NCI-H82 (cell line): Measurements from ENCODE around the gene HLA-DQB1.
"Not testable (repeated sequence)": the region's sequence is repeated elsewhere in the genome, so short reads cannot be mapped to it uniquely, and the experiment has no call there.

Source experiments
- DNase-seq: peaks from one replicate; lab custom pipeline; 2025; lab: John Stamatoyannopoulos, UW

HLA-DQB1 gene

DNA sequence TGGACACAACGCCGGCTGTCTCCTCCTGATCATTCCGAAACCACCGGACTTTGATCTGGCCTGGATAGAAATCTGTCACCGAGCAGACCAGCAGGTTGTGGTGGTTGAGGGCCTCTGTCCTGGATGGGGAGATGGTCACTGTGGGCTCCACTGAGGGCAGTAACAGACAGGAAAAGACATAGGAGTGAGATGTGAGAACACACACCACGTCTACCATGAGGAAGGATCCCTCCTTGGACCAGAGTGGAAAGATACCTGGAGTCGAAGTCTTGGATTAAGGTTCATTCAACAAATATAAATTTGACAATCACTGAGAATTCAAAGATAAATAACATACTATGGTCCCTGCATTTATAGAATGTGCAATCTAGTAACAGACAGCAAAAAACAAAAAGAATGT is 4.4 kb downstream of the HLA-DQB1 start:
- no peak for DNase-seq

DNA sequence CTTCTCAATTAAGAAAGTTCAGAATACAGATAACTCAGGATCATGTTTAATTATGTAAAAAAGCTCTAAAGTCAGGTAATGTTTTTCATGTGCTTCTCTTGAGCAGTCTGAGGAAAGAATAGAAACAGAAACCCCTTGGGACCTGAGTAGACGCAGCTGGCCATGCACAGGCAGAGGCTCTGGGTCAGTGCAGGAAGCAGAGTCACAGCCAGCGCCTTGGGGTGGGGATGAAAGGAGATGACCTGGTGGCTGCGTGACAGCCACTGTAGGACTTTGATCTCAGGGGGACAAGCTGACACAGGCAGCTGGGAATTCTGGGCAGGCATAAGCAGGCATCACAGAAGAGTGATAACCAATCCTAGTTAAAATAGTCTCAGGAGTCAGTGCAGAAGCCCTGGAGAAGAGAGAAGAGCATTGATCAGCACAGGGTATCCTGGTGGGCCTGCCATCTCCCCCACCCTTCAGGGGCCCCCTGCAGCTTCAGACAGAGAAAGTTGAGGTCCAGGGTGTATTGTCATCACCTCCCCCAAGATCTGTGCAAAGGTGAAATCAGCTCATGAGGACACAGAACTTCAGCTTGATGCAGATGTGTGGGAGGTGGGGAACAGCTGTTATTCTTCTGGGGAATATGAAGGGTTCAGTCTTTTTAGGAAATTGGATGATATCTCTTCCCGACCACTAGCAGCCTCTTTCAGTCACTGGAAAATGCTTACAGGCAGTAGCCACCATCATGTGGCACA is 6.4 kb downstream of the HLA-DQB1 start:
- DNase-seq, result no peak

DNA sequence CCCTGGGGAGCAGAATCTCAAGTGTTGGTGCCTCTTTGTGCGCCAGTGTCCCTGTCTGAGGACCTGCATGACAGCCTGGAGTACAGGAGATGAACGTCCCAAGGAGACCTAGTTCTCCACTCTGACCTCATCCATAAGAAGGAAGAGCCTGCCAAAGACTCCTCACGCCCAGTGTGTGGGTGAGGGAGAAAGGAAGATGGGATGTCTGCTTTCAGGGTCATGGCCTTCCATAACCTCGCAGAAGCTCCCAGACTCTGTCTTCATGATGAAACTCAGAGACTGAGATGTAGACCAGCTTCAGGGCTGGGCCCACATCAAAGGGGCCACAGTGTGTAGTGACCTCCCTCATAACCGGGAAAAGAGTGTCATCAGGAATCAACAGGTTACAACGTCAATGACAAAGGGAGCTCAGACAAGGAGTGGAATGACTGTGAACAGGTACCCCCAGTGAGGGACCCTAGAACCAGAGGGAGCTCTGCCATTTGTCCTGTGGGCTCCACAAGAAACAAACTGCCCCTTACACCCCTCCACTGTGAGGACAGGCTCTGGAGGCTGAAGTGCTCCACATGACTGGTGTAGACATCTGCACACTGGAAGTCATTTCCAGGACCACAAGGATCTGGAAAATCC is 8.1 kb downstream of the HLA-DQB1 start:
- no peak for DNase-seq

DNA sequence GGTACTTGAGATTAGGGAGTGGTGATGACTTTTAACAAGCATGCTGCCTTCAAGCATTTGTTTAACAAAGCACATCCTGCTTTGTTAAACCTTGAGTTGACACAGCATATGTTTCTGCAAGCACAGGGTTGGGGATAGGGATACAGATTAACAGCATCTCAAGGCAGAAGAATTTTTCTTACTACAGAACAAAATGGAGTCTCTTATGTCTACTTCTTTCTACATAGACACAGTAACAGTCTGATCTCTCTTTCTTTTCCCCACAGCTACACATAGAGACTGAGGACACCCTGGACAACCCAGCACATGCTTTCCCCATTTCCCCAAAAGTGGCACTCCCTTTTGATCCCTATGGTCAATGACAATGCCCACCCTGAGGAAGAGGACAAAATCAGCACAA is 8.6 kb downstream of the HLA-DQB1 start:
- DNase-seq, result not testable (repeated sequence)

DNA sequence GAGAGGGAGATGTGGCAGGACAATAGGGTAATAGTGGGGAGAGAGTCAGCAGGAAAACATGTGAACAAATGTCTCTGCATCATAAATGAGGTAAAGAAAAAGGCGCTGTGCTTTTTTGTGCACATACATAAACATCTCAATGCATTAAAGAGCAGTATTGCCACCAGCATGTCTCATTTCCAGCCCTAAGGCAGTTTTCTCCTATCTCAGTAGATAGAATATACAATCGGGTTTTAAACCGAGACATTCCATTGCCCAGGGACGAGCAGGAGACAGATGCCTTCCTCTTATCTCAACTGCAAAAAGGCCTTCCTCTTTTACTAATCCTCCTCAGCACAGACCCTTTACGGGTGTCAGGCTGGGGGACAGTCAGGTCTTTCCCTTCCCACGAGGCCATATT is 9.1 kb downstream of the HLA-DQB1 start:
- not testable (repeated sequence) for DNase-seq

DNA sequence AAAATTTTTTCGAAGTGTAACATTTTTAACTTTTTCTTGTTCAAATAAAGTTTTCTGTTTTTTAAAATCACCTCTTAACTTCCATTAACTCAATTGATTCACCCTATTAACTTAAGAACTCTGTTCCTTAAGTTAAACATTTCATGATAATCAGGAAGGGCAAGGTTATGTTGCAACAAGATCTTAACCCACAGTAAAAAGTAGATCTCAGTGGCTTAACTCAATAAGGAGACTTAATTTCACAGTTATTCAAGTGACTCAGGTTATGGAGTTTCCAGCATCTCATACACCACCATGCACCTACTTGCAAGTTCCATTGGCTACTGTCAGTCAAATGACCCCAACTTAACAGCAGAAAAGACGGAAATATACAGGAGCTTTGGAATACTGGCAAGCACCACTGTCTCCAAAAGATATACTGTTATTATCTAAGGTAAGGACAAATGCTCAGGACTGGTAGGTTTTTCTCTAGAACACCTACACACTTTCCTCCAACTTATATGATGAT is 11.2 kb downstream of the HLA-DQB1 start:
- no peak for DNase-seq

DNA sequence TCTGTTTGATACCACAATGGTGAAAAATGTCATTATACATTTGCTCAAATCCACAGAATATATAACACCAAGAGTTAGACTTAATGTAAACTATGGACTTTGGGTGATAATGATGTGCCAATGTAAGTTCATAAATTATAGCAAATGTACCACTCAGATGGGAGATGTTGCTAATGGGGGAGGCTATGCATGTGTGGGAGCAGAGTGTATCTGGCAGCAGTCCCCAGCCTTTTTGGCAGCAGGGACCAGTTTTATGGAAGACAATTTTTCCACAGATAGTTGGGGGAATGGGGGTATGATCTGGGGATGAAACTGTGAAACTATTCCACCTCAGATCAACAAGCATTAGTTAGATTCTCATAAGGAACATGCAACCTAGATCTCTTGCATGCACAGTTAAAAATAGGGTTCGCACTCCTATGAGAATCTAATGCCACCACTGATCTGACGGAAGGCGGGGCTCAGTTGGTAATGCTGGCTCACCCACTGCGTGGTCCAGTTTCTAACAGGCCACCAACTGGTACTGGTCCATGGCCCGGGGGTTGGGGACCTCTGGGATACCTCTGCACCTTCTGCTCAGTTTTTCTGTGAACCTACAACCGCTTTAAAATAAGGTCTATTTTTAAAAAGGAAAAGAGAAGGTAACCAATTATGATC is 21.3 kb downstream of the HLA-DQB1 start:
- DNase-seq, result no peak

DNA sequence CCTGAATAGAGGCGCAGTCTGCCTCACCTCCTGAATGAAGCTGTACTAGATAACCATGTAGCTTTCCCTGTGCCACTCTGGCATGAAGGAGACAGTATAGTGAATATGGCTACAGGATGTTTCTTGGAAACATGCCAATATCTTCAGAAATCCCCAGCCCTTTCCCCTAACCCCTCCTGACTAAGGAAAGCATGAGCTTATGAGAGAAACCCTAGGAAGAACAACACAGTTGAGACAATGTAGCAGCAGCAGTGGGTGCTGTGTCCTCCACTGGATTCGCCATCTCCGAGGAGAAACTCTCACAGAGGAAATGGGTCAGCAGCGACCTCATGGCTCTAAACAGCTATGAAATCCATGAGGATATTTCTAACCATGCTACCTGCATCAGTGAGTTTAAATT is 22.6 kb downstream of the HLA-DQB1 start:
- DNase-seq, result no peak

DNA sequence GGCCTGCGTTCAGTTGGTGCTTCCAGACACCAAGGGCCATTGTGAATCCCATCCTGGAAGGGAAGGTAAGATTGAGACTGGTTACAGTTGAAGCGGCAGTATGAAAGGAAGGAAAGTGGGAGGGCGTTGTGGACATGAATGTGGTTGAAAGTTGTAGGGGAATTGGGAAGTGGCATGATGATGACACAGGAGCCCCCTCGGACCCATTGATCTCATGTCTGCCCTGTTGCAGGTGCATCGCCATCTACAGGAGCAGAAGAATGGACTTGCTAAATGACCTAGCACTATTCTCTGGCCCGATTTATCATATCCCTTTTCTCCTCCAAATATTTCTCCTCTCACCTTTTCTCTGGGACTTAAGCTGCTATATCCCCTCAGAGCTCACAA is 23.7 kb downstream of the HLA-DQB1 start:
- no peak for DNase-seq

DNA sequence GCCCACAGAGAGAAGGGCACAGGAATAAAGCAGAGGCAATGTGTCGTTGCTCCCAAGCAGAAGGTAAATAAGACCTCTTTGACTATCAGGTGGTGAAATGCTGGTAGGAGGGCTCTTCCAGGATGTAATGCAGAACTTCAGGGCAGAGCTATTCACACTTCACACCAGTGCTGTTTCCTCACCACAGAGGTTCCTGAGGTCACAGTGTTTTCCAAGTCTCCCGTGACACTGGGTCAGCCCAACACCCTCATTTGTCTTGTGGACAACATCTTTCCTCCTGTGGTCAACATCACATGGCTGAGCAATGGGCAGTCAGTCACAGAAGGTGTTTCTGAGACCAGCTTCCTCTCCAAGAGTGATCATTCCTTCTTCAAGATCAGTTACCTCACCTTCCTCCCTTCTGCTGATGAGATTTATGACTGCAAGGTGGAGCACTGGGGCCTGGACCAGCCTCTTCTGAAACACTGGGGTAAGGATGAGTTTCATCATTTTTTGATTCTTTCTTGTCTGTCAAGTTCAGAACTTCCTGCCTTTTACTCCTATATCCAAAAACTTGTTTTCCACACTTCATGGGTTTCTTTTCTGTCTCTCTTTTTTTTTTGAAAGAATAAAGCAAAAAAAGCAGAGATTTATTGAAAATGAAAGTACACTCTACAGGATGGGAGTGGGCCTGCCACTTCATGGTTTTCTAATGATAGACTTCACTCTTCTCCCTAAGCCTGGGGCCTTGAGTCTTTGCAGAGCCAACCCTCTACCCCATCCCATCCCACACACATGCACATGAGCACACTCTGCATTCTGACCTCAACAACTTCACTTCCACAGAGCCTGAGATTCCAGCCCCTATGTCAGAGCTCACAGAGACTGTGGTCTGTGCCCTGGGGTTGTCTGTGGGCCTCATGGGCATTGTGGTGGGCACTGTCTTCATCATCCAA is 24.4 kb downstream of the HLA-DQB1 start:
- not testable (repeated sequence) for DNase-seq

DNA sequence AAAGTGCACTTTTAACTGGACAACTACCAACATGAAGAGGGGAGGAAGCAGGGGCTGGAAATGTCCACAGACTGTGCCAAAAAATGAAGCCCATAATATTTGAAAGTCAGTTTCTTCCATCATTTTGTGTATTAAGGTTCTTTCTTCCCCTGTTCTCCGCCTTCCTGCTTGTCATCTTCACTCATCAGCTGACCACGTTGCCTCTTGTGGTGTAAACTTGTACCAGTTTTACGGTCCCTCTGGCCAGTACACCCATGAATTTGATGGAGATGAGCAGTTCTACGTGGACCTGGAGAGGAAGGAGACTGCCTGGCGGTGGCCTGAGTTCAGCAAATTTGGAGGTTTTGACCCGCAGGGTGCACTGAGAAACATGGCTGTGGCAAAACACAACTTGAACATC is 25.3 kb downstream of the HLA-DQB1 start:
- DNase-seq, result no peak

DNA sequence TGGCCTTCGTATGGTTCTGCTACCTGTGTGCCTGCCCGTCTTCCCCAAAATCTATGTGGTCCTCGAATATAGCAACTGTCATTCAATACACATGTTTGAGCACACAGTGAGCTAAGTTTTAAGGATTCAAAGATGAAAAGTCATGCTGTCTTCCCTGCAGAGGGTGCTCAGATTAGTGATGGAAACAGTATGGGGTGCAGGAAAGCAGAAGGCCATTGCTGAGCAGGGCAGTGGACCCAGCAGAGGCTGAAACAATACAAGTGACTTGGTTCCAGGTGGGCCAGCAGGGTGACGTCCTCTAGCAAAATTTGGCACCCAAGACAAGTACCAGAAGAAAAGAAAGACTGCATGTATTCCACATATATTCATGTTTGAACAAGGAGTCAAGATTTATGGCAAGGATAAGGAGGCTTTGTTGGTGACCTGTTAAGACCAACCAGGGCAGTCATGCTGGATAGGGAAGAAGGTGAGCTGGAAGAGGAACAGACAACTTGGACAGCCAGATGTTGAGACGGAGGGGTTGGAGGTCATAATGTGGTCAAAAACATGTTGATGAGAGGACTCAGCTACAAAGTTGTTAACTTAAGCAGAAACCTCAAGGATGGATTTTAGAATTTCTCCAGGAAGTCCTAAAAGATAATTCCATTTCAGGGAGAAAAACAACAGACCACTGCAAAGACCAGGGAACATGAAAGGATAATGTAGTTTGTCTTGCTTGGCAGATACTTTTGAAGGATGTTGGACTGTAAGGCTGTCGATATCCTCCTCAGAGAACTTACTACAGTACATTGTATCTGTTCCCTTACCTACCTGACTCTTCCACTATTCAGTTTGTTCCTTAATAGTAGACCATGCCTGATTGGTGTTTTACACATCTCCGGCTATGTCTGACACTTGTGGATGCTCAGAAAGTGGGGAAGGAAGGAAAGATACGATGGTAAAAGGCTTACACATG is 26.7 kb downstream of the HLA-DQB1 start:
- no peak for DNase-seq

DNA sequence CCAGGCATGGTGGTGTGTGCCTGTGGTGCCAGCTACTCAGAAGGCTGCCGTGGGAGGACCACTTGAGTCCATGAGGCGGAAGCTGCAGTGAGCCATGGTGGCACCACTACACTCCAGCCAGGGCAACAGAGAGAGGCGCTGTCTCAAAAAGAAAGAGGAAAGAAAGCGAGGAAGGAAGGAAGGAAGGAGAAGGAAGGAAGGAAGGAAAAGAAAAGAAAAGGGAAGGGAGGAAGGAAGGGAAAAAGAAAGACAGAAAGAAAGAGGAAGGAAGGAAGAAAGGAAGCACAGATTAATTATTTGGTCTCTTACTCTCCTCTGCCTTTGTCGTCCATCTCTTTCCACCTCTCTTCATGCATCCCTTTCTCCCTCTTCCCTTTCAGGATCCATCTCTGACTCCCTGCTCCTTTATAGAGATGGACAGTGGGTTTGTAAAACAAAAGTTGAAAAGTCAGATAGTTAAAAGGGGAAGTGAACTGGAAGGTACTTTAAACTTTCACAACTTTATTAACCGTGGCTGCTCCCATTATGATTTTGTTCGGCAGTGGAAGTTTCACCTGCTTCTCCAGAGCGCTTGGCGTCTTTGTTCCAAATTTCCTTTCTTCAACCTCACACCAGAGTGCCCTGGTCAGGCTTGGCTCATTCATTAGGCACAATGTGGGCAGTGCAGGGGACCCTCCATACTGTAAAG is 27.8 kb downstream of the HLA-DQB1 start:
- DNase-seq, result no peak

DNA sequence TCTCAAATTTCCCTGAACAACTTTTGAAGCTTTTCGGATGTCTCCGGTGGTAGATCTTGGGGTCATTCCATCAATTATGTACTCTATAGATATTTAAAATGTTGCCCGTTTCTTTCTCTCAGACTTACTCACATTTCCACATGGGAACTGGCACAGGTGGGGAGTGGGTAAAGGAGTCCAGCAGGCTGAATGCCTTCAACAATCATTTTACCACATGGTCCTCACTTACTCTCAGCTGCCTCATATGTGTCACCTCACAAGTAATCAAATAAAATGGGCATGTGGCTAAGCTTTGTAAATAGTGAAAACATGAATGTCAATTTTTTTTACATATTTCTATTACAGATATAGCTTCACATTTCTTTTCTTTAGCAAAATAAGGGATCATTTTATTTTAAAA is 28.6 kb downstream of the HLA-DQB1 start:
- DNase-seq, result no peak

DNA sequence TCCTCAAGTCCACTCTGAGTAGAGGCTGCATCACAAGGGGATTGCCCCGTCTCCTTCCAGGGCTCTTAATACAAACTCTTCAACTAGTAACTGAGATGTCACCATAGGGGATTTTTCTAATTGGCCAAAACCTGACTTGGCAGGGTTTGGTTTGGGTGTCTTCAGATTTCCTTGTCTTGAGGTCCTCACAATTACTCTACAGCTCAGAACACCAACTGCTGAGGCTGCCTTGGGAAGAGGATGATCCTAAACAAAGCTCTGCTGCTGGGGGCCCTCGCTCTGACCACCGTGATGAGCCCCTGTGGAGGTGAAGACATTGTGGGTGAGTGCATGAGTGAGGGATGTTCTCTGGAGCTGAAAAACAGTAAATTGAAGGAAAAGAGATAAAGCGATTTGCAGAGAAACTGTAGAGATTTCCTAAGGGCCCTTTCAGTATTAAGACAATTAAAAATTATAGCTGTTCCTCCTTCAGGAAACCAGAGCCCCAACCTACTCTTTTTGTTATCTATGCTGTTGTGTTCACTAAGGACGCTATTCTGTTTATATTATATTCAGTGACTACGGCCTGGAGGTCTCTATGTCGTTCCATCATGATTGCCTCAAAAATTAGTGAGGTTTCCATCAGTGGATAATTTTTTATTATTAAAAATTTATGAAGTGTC is 29.1 kb downstream of the HLA-DQB1 start, which contains the start of gene HLA-DQA1:
Gene HLA-DQA1, plus strand, starts transcription at position 188 of the 662 bp plus-strand sequence. Its CDS starts 53 bp downstream, at position 241.
- DNase-seq, result no peak

DNA sequence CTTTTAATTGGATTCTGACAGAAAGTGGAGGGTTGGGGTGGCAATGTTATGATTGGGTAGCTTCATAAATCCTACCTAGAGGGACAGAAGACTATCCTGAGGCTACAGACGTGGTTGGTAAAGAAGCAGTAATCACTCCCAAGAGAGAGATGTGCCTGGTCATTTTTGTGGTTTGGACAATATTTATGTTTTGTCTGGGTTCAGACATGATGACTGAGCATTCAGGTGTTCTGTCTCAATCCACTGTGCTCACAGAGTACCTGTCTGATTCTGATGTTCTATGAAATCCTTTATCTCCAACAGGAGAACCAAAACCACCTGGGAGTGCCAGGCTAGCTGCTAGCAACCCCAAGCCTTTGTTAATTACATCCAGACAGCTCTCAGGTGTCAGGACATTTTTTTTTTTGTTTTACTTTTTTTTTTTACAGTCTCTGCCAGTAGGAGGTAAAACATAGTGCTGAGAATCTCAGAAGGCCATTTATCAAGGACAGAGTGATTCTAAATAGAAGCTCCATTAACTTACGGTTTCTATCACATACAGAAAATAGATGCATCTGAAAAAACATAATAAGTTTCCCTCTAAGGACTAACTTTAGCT is 30.8 kb downstream of the HLA-DQB1 start:
- no peak for DNase-seq

DNA sequence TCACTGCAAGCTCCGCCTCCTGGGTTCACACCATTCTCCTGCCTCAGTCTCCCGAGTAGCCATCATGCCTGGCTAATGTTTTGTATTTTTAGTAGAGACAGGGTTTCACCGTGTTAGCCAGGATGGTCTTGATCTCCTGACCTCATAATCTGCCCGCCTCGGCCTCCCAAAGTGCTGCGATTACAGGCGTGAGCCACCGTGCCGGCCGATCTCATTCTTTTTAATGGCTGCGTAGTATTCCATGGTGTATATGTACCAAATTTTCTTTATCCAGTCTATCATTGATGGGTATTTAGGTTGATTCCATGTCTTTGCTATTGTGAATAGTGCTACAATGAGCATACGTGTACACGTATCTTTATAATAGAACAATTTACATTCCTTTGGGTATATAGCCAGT is 36.7 kb downstream of the HLA-DQB1 start:
- not testable (repeated sequence) for DNase-seq

DNA sequence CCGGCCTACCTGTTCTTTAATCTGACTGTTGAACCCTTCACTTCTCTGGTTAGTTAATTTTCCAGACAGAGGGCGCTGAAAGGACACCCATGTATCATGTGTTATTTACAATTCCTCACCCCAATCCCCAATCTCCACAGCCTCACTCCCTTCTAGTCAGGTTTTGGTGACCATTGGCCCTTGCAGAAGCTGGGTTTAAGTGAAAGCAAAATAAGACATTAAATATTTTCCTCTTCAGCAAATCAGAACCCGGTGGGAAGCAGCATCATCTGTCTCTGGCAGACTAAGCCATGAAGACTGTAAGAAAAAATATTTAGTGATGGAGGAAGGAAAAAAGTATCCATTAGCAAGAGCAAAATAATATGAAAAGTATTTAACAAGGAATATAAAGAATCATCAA is 38.6 kb downstream of the HLA-DQB1 start:
- DNase-seq, result no peak

DNA sequence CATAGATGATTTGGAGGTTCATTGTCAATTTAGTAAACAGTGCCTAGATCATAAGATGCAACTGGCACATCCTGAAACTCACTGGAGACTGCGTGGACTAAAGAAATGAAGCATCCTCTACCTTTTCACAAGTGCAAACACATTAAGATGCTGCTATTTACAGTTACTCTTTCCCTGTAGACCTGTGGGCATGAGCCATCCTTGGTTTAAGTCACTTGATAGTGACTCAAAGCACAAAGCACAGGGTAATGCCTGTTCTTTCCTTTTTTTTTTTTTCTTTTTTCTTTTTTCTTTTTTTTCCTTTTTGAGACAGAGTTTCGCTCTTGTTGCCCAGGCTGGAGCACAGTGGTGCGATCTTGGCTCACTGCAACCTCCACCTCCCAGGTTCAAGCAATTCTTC is 39.2 kb downstream of the HLA-DQB1 start:
- no peak for DNase-seq
